ENCODE results near the gene TSHZ1. TPM values are rescaled to one million over a fixed set of nuclear protein-coding genes. Genes with fewer than 3 reads are reported as not detected.

The TSHZ1 gene
- total RNA-seq (2014; rRNA removed; shearing (Covaris generic); ENCODE audit: low replicate concordance): 4.4 and 4.5 TPM in 2 replicates

DNA sequence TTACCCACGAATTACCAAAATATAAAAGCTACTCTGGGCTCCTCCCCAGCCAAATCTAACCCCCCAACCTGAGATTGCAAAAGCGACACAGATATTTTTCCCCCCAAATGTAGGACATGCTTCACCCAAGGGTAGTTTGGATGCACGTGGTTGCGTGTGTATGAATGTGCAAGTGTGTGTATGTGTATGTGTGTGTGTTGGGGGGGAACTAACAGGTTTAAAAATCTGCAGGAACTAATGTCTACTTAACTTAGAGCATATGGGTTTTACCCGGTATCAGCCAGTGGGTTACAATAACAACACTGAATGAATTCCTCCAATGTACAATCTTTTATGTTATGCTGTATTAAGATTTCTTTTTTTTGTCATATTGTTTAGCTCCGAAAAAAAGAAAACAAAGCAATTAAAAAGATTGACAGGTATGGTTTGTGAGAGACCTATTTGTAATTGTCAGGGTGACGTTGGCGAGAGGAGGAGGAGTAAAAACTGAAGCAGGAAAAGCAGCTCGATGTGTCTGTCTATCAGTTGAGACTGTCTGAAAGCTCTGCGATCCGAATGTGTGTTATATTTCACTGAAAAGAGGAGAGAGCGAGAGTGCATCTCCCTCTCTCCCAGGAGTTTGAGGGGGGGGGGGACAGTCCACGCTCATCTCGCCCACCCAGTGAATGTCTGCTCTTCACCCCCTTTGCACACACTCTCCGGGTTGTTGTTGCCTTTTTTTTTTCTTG, at the start of gene TSHZ1:
Gene TSHZ1 (plus strand): TSS at position 524 of the 728 bp plus-strand sequence. CDS start 1,080 bp downstream, outside the sequence.
- peak; percentile 52 for DNase-seq
- Histone ChIP-seq H3K4me3 (peak within 1 kb of the TSS; percentile 73), H3K36me3 (no peaks in the 10 kb centered on the region), H3K9me3 (no peaks in the 10 kb centered on the region), H3K27me3 (peaks cover 2% of the 10 kb centered on the region; the same call in 1 of the 2 replicates)

- DNase-seq: peak; percentile 52
- Histone ChIP-seq H3K27me3 (no peaks in the 10 kb centered on the region), H3K4me3 (peak overlapping the region; percentile 48)
These were observed 49.2 kb upstream of the TSHZ1 start for GRCh38 chr18:75161256-75162028.

DNA sequence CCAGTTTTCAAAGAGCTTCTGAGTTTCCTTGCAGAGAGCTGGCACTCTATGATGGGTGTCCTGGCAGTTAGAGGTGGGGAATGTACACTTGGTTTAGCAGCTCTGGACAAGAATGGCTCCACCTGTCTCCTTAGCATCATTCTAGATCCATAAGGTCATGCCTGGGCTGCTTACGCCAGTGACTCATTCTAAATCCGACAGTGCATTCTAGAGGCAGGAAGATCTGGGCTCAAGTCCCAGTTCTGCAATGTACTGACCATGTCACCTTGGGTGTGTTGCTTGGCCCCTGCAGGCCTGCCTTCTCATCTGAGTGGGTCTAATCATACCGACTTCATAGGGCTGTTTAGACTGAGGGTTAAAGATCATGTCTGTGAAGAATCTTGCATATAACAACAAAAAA, 48.1 kb upstream of the TSHZ1 start:
- peak; percentile 81 for DNase-seq
- no peaks in the 10 kb centered on the region for H3K9me3 ChIP-seq
- no peaks in the 10 kb centered on the region for H3K36me3 ChIP-seq
- H3K4me3 ChIP-seq: no peak overlapping the region
- no peaks in the 10 kb centered on the region for H3K27me3 ChIP-seq

More at GRCh38 chr18:75161256-75162028, 49.2 kb upstream of the TSHZ1 start:
- Histone ChIP-seq H3K9me3 (no peaks in the 10 kb centered on the region), H3K36me3 (no peaks in the 10 kb centered on the region)

DNA sequence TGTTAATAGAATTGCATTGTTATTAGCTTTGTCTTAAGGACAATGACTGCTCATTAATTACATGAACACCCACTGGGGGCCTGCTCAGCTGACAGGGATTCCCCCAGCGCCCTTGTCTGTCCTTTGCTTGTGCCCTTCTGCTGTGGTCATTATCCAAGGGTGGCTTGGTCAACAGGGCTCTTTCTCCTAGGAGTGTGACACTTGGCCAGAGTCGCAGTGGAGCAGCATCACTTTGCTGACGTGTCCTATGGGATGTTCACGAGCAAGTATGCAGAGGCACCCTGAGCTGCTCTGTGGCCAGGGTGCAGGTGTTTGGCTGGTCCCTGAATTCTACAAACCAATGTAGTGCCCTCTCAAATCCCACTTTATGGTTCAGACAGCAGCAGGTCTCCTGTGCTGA, 47.6 kb upstream of the TSHZ1 start:
- H3K9me3 ChIP-seq: no peaks in the 10 kb centered on the region
- H3K4me3 ChIP-seq: no peak overlapping the region
- no peak for DNase-seq
- no peaks in the 10 kb centered on the region for H3K27me3 ChIP-seq
- no peaks in the 10 kb centered on the region for H3K36me3 ChIP-seq

DNA sequence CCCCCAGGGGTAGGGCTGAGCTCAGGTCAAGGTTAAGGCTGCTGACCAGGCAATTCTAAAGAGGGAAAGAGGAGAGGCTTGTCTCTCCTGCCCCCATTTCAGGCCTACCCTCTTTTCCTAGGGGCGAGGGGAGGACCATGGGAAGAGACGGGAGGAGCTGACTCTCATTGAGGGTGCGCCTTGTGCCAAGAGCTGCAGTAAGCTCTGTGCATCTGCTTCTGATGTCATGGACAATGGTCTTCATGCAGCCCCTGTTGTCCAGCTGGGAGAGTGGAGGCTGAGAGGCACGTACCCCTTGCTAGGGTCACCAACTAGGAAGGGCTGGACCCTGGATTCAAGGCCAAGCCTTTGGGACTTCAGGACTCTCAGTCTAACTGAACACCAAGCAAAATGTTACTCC, 46.9 kb upstream of the TSHZ1 start:
- H3K27me3 ChIP-seq: no peaks in the 10 kb centered on the region
- H3K9me3 ChIP-seq: no peaks in the 10 kb centered on the region
- no peaks in the 10 kb centered on the region for H3K36me3 ChIP-seq
- DNase-seq: no peak
- H3K4me3 ChIP-seq: no peak overlapping the region

GRCh38 chr18:75164479-75164878, 46.1 kb upstream of the TSHZ1 start:
- Histone ChIP-seq H3K27me3 (no peaks in the 10 kb centered on the region), H3K36me3 (no peaks in the 10 kb centered on the region), H3K9me3 (no peaks in the 10 kb centered on the region), H3K4me3 (no peak overlapping the region)
- no peak for DNase-seq

- DNase-seq: no peak
- Histone ChIP-seq H3K36me3 (no peaks in the 10 kb centered on the region), H3K4me3 (no peak overlapping the region), H3K9me3 (no peaks in the 10 kb centered on the region), H3K27me3 (no peaks in the 10 kb centered on the region)
These were observed 44.7 kb upstream of the TSHZ1 start for GRCh38 chr18:75165926-75166325.

GRCh38 chr18:75167137-75167536, 43.5 kb upstream of the TSHZ1 start:
- no peak for DNase-seq
- Histone ChIP-seq H3K27me3 (no peaks in the 10 kb centered on the region), H3K36me3 (no peaks in the 10 kb centered on the region), H3K4me3 (no peak overlapping the region), H3K9me3 (no peaks in the 10 kb centered on the region)

GRCh38 chr18:75167759-75168618, 42.6 kb upstream of the TSHZ1 start:
- H3K4me3 ChIP-seq: peak overlapping the region; percentile 41
- DNase-seq: peak; percentile 76
- H3K9me3 ChIP-seq: no peaks in the 10 kb centered on the region
- H3K36me3 ChIP-seq: no peaks in the 10 kb centered on the region
- H3K27me3 ChIP-seq: no peaks in the 10 kb centered on the region

DNA sequence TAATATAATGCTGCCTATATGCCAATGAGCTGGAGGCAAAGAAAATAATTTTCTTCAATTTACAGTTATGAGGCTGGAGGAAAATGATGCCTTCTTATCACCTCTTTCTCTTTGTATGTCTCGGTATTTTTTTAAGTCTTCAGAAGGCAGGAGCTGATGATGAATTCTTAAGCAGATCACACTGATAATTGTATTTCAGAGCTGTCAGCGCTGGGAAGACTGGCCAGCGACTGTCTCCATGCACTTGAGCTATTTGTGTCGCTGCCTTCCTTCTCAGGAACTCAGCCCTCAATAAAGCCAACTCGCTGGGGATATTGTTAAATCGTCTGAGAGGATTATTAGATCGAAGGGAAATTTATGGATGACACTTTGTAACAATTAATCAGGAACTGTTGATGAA, 42.0 kb upstream of the TSHZ1 start:
- no peak for DNase-seq
- no peaks in the 10 kb centered on the region for H3K27me3 ChIP-seq
- peak overlapping the region; percentile 41 for H3K4me3 ChIP-seq
- no peaks in the 10 kb centered on the region for H3K36me3 ChIP-seq
- H3K9me3 ChIP-seq: no peaks in the 10 kb centered on the region

- H3K36me3 ChIP-seq: no peaks in the 10 kb centered on the region
- DNase-seq: no peak
- H3K4me3 ChIP-seq: no peak overlapping the region
- no peaks in the 10 kb centered on the region for H3K27me3 ChIP-seq
- no peaks in the 10 kb centered on the region for H3K9me3 ChIP-seq
These were observed 41.2 kb upstream of the TSHZ1 start for GRCh38 chr18:75169411-75169810.

GRCh38 chr18:75170022-75170789, 40.4 kb upstream of the TSHZ1 start:
- DNase-seq: no peak
- H3K4me3 ChIP-seq: no peak overlapping the region
- no peaks in the 10 kb centered on the region for H3K36me3 ChIP-seq
- no peaks in the 10 kb centered on the region for H3K27me3 ChIP-seq
- H3K9me3 ChIP-seq: no peaks in the 10 kb centered on the region

- Histone ChIP-seq H3K4me3 (no peak overlapping the region), H3K36me3 (no peaks in the 10 kb centered on the region), H3K27me3 (no peaks in the 10 kb centered on the region), H3K9me3 (no peaks in the 10 kb centered on the region)
- DNase-seq: no peak
These were observed 39.7 kb upstream of the TSHZ1 start for GRCh38 chr18:75170916-75171315.

- no peak for DNase-seq
These were observed 38.1 kb upstream of the TSHZ1 start for GRCh38 chr18:75172299-75173124.

DNA sequence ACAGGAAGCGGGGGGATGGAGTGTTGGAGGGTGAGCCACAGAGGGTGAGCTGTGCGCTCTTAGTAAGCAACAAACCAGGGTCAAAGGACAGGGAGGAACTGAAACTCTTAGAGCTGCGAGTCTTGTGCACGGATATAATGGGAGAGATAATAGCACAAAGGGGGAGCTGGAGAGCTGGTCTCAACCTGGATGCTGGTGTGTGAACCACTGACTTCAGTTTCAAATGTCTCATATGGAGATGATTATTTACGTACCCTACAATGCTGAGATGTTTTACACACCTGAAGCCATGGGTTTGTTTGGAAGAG, 37.5 kb upstream of the TSHZ1 start:
- DNase-seq: no peak

More at GRCh38 chr18:75172299-75173124, 38.1 kb upstream of the TSHZ1 start:
- no peak overlapping the region for H3K4me3 ChIP-seq
- no peaks in the 10 kb centered on the region for H3K36me3 ChIP-seq
- no peaks in the 10 kb centered on the region for H3K9me3 ChIP-seq
- no peaks in the 10 kb centered on the region for H3K27me3 ChIP-seq

GRCh38 chr18:75173738-75174137, 36.9 kb upstream of the TSHZ1 start:
- no peak for DNase-seq
- Histone ChIP-seq H3K27me3 (no peaks in the 10 kb centered on the region), H3K36me3 (no peaks in the 10 kb centered on the region), H3K4me3 (no peak overlapping the region), H3K9me3 (no peaks in the 10 kb centered on the region)

More for the DNA sequence above, 37.5 kb upstream of the TSHZ1 start:
- Histone ChIP-seq H3K9me3 (no peaks in the 10 kb centered on the region), H3K4me3 (no peak overlapping the region), H3K27me3 (no peaks in the 10 kb centered on the region), H3K36me3 (no peaks in the 10 kb centered on the region)

Data from MG63 (cell line).